RKO (cell line): ENCODE measurements around the gene CKMT2.

Experiments
- DNase-seq: peaks from one replicate; pipeline ENCODE4 v3.0.0-alpha.2; 2016; ENCODE audit warnings: low spot score

Gene CKMT2

DNA sequence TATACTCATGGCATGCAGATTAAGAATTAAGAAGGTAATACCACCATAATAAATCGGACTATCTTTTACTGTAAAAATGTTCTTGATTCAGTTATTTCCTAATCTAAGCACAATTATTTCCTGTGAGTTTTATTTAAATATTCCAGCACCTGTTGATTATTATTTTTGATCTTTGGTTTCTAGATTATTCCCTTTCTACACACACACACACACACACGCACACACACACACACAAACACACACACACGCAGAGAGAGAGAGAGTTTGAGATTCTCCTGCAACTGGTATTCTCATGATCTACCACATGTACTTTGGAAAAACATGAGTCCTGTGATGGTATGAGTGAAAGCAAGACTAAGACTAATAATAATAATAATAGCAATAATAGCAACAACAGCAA is 17.0 kb upstream of the CKMT2 start:
- DNase-seq = no peak

DNA sequence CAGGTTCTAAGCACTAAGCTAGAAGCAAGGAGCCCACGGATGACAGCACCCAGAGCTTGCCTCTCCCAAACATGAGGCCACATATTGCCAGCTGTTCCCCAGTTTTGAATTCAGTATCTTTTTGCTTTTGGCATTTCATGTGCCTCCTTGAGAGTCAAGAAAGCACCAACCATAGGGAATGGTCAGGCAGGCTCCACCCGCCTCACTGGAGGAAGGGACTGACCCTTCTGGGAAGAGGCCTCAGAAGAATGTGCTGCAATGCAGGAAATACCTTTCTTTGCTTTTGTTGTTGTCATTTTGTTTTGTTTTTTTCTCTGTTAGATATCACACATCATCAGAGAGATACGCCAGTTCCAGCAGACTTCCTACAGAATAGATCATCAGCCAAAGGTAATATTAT is 13.7 kb upstream of the CKMT2 start:
- no peak for DNase-seq

DNA sequence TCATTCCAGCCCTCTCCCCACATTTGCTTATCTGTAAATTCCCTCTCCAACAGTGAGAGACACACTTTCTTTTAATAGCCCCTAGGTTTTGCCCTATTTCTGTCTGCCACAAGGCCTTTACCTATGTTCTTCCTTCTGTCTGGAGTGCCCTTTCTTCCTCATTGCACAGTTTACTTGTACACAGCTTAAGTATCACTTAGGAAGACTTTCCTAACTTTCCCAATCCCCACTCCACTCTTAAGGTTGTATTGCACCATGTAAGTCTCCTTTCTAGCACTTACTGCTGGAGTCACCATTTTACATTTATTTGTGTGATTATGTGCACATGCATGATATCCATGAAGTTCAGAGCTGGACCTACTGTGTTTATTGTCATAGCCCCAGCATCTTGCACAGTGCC is 10.8 kb upstream of the CKMT2 start:
- no peak for DNase-seq

DNA sequence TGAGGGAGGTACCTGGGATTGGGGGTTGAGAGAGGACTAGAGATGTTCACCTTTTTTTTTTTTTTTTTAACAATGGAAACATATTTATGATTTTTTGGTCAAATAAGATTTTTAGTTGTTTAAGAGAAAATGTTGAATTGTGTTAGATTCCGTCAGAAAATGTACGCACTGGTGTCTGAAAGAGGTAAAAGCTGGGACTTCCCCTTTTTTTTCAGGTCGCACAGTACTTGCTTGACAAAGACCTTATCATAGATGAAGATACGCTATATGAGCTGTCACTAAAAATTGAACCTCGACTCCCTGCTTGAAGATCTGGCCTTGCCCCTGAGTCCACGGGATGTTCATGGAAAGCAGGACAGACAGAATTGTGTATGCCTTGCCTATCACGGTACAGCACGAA is 7.7 kb upstream of the CKMT2 start:
- no peak for DNase-seq

DNA sequence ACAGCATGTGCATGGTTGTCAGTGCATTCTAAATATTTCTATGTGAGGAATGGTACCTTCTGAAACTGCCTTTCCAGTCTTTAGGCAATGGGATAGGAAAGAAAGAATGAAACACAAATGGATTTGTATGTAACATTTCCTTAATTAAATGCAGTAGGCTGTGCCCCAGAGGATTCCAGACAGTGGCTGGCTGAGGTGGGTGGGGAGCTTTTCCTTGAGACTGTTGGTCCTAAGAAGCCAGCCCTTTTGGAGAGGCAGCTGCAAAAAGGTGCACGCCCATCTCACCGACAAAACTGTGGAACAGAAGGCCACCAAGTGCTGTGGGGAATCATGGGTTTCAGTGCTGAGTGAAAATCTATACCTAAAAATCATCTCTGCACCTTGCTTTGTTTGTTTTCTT is 6.8 kb upstream of the CKMT2 start:
- DNase-seq = no peak

DNA sequence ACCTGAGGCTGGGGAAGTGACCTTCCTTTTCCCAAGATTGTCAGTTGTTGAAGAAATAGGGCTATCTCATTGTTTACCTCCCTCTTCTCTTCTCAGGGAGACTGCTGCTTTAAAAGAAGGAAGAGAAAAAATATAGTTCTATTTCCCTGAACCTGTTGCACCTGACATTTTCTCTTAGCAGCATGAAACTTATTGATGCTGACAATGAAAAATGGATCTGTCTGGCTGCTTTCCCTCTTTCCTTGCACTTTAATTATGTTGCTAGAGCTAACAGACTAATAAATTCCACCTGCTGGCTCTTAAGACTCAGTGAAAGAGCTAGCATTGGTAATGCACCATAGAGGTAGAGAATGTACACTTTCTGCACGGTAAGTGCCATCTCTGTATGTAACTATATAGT is 6.2 kb upstream of the CKMT2 start:
- DNase-seq = no peak

DNA sequence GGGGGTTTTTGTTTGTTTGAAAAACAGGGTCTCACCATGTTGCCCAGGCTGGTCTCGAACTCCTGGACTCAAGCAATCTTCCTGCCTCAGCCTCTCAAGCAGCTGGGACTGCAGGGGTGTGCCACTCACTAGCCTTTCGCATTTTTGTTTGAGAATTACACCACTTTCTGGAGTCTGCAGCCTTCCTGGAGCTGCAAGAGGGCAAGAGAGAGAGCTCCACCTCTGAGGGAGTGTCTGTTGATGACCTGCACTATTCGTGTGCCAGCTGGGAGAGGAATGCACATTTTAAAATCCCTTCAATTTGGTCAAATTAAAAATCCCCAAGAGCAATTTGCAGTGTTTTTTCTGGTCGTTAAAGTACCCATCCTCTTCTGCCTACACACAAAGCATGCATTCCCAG is 5.0 kb upstream of the CKMT2 start:
- DNase-seq = no peak

DNA sequence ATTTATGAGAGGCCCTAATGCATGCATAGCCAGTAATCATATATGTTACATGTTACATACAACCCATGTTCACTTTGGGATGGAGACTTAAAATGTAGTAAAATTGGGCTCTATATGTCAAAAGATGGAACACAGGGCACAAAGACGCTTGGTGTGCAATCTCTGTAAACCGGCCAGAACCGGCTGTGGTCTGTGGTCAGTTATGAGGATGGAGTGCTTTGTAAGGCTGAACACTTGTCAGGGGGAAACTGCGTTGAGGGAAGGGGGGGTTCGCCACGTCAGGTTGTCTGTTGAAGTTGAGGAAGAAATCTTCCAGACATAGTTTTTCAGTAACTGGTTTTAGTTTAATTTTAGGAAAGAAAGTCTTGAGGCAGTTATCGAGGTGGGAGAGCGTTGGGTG is 2.7 kb upstream of the CKMT2 start:
- DNase-seq = no peak

DNA sequence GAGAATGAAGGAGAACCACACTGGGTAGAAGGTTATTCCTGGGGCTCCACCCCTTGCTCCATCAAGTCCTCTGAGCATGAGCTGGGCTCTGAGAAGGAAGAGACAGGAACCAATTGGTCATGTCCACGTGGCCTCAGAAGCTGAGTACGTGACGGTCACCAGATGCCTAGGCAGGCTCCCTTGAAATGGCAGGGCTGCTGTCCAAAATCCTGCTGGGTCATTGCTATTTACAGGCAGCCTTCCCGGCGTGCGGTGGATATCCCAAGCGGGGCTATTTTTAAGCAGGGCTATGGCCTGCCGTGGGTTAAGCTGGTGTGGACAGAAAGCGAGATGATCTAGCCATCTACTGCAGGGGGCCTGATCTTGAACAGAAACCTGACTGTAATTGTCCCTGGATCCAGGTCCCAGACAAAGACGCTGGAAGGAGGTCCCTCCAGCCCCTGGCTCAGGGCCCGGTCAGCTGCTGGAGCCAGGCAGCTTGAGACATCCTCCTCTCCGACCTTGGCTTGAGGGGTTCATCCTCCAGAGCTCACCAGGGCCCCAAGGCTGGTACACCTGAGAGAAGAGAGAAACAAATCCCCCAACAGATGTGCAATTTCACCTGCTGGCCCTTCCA is 550 bp upstream of the CKMT2 start:
- no peak for DNase-seq

DNA sequence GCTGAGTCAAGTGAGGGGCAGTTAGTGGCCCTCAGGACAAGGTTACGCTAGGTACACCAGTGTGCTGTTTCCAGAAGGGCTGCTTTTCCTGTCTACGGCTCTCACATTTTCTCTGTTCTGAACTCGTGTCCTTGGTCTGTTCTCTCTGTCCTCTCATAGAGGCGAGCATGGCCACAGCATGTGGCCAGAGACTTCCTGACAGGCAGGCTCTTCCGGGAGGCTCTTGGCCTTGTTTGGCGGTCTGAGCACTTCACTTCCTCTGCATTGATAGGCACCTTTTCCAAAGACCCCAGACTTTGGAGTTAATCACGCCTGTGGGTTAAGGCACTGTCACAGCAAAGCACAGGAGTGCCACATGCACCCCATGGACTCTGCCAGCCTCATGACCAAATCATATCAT is 1.2 kb downstream of the CKMT2 start:
- DNase-seq = no peak

DNA sequence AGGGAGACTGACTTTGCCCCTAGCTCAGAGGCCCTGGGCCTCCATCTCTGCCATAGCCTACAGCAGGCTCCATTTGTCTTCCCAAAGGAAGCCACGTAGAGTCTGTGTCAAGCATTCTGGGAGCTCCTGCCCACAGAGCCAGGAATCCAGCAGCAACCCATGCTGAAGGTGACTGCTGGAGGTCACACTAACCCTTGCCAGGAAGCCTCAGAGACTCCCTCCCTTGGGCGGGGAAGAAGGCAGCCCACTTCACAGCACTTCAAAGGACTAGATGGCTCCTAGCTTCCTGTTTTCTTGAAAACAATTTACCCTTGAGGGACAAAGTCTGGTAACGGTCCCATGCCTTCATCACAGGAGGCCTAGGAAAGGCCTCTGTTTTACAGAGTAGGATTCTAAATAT is 1.7 kb downstream of the CKMT2 start:
- no peak for DNase-seq

DNA sequence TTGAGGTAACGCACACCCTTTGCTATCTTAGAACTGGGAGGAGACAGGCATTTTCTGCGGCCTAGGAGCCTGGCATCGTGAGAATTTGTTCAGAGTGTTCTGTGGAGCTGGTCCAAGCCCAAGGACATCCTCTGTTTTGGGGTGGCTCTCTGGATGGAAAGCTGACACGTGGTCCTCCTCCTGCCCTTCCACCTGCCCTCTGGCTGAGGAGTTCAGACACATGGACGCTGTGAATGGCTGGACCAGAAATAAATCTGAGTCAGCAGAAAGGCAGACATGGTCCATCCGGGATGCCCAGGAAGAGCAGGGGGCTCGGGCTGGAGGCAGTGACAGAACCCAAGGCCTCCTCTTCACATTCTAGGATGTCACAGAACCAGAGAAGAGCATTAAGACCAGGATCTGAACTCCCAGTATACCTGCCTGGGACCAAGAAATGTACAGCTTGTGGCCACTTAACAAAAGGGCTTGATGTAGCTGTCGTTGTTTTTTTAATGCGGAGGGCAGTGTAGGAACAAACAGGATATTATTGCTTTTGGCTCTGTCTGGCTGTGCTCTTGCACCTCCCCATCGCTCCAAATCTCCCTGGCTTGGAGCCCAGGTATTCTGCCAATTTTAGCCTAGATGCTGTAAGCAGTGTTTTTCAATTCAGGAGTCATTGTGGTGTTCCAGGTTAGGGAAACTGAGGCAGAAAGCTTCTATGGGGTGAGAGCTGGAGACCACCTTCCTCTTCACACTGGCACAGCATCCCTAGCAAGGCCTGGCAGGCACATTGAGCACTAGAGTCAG is 2.4 kb downstream of the CKMT2 start:
- DNase-seq = no peak

DNA sequence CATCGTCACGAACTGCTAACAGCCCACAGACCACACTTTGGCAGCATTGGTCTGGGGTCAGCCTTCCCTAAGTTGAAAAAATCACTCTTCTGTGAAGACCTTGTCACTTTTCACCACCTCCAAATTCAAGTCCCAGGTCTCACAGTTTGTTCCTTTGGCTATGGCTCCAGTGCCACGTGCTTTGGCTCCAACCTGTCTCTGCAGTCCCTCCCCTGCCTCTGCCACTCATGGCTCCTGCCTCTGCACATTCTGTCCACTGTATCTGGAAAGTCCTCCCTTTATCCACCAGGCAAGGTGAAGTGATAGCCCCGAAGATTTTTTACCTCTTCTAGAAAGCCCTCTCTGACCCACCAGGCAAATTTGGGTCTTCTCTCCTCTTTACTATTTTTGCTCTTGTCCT is 5.3 kb downstream of the CKMT2 start:
- no peak for DNase-seq

DNA sequence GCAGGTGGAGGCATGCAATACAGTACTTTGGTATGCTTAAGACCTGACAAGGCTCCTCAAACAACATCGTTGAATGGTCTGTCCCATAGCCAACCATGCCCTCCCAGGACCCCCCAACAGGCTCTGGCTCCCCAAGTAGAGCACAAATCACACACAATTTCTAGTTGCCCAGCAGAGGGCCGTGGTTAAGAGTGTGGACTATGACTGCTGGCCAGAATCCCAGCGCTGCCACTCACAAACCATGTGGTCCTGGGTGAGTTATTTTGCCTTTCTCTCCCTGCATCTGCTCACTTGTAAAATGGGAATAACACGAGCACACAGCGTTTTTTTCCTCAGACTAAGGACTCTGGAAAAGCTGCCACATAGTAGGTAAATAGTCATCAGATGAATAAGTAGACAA is 6.5 kb downstream of the CKMT2 start:
- no peak for DNase-seq

DNA sequence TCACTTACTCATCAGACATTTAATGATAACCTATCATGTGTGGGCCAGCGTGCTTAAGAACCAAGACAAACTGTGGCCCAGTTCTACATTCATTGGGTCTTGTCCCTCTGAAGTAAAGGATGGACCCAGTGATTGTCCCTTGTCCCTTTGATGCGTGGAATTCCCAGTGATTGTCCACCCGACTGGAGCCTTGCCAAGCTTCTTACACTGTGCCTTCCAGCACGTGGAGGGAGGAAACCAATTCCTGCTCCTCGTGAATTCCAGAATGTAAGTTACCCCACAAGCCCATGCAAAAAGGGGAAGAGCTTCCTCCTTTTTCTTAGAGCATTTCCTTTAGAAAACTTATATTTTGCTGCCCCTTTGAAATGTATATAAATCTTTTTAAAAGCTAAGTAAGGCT is 7.9 kb downstream of the CKMT2 start:
- no peak for DNase-seq

DNA sequence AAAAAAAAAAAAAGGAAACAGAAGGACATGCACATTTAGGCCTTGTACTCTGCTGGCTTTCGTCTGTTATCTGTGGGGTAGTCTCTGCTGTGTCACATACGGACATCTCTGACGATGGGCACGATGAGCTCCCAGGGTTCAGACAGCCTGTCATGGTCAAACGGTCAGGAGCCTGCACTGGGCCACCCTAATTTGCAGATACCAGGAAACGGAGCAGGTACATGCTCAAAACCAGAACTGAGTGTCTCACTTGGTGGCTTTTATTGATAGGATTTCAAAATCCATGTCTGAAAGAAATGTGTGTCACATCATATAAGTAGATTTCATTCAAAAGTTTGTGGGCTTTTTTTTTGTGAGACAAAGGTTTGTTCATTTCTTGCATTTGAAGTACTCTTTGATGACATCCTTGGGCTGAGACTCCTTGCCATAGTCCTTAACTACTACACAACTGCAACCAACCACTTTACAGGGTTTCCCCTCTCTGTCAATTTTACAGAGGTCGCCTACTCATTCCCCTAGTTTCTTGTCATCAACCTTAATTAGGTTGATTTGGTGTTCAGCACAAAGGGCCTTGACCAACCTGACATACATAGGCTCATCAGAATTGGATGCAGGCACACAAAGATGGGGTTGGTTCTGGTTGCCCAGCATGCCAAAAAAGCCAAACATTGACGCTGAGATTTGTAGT is 9.0 kb downstream of the CKMT2 start:
- DNase-seq = no peak

DNA sequence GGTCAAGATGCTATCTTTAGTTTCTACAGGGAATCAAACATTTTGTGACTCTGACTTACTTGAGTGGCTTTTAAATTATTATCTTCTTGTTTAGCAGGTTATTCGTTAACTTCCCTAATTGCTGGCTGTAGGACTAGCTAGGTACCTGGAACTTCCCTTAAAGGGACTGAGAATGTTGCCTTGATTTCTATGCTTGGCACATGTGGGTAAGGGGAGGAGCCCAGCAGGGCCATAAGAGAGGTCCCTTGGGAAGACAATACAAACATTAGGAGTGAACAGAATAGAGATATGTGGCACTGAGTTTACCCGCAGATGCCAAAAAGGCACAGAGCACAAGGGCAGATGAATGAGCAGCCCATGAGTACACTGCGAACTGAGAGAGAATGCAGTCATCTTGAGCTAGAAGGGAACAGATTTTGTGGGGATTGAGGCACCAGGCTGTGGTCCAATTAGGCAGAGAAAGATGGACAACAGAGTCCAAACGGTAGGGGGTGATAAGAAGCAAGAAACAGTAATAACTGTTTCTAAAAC is 9.8 kb downstream of the CKMT2 start:
- no peak for DNase-seq

DNA sequence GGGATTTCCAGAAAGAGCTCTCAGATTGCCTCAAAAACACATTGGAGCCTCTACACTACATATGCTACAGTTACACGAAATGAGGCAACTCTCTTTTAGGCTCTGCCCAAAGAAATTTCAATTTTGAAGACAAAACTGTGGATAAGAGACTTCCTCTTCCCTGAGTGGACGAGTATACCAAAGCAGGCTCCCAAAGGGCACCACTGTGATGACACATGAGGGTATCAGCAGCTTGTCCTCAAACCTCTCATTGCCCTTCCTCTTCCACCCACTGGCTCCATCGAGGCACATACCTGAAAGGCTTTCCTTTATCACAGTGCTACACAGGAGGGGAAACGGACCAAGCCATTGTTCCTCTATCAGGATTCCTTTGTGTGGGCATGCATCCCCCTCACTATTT is 11.3 kb downstream of the CKMT2 start:
- no peak for DNase-seq

DNA sequence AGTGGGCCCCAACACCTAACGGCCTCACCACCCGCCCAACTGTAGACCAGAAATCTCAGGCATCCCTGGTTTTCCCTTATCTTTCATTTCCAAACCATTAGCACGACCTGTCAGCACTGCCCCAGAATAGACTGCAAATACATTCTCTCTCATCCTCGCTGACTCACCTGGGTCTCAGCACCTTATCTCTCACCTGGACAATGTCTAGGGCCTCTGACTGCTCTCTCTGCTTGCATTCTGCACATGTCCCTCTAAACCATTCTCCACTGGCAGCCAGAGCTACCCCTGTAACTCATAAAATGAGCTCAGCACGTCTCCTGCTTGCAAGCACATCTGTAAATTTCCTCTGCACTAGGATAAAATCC is 12.7 kb downstream of the CKMT2 start:
- DNase-seq = no peak

DNA sequence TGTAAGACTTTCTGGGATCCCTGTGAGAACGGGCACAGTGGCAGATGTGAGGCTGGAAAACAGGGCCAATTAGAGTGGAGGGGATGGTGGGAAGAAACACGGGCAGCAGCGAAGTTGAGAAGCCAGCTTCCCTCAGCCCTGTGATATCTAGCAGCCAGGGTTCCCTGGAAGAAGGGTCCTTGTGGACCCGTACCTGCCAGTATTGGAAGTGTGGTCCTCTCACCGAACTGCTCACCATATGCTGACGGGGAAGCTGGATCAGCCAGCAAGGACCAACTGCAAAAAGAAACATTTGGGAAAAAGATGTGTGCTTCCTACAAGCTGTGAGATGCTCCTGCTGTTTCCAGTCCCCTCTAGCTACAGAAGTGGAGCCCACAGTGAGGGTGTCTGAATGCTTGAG is 13.6 kb downstream of the CKMT2 start:
- DNase-seq = no peak

DNA sequence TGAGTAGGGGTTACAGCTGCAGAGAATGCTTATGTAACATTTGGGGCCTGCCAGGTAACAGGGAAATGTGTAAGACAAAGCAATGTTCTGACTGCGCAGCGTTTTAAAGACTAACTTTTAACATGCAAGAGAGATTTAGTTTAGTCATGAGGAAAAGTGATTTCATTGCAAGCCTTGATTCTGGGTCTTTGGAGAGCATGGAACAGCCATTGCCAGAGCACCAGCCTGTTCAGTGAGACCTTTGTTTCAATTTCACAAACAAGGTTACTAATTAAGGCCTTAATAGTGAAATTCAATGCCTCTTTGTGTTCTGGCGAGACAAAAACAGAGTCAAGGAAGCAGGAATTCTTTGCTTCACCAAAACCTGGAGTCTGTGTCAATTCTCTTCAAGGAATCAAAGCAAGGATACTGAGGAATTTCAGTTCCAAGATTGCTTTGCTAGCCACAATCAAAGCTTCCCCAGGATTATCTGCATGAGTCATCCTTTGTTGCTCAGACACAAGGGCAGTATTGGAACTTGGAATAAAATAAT is 14.4 kb downstream of the CKMT2 start:
- no peak for DNase-seq

DNA sequence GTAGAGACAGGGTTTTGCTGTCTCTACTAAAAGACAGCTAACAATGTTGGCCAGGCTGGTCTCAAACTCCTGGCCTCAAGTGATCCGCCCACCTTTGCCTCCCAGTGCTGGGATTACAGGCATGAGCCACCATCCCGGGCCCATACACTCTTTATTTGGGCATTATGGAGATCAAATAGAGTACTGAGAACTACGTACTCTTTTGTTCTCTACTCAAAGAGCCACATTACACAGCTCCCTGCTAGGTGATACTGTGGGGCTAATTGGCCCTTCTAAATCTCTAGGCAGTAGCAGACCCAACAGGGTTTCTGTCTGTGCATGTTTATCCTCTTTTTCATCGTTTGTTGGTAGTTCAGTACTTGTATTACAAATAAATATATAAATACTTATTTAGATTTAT is 16.1 kb downstream of the CKMT2 start:
- DNase-seq = no peak

DNA sequence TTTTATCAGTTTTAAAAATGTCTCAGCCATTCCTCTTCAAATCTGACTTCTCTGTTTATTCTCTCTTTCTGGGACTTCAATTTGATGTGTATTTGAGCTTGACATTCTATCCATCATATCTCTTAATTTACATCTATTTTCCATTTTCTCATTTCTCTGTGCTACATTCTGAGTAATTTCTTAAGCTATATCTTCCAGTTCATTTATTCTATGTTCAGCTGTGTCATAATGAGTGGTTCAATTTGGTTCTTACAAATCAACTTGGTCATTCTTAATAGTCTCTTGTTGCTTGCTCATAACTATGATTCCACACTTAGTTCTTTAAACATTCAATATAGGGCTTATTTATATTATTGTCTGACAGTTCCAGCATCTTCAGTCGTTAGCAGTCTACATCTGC is 16.9 kb downstream of the CKMT2 start:
- DNase-seq = no peak
